Measurements from ENCODE around the gene NFATC2. TPM values are rescaled to one million over a fixed set of nuclear protein-coding genes. Genes with fewer than 3 reads are reported as not detected.
"Not testable (repeated sequence)": the region's sequence is repeated elsewhere in the genome, so short reads cannot be mapped to it uniquely, and the experiment has no call there.

Gene NFATC2
- total RNA-seq, 1 donor from 2014 or later = 4.2 TPM

- no peaks in the 10 kb centered on the region for H3K36me3 ChIP-seq
- H3K27me3 ChIP-seq (ENCODE audit: low read depth) = no peaks in the 10 kb centered on the region
- H3K4me1 ChIP-seq = peaks cover 6% of the 10 kb centered on the region
- no peaks in the 10 kb centered on the region for H3K9me3 ChIP-seq (replicated peaks)
- H3K27ac ChIP-seq (replicated peaks) = no peak overlapping the region
- intact Hi-C loops (cut with micrococcal nuclease) = no loop called here
- H3K4me3 ChIP-seq = no peak overlapping the region
- no peak for TF ChIP-seq CTCF (IDR thresholded peaks at IDR 0.05; ENCODE audit: borderline replicate concordance)
- no peak for DNase-seq
Observed at GRCh38 chr20:51467956-51468626, 74.4 kb downstream of the NFATC2 start.

DNA sequence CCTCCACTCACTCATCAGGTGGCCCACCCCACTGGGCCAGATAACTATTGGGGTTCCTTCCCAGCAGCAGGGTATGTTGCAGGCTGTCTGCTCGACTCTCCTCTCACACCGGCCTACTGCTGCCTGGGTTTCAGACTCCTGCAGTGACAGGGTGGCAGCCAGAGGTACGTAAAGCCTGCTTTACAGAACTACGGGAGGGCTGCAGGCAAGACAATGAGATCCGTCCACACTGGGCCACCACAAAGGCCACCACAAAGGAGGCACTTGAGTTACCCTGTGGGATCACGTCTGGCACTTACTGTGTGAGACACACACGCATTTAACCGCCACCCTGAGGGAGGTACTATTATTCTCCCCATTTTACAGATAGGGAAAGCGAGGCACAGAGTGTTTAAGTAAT, 78.5 kb downstream of the NFATC2 start:
- DNase-seq = no peak
- Histone ChIP-seq H3K4me3 (no peak overlapping the region), H3K36me3 (no peaks in the 10 kb centered on the region), H3K9me3 (replicated peaks) (no peaks in the 10 kb centered on the region), H3K27me3 (ENCODE audit: low read depth) (no peaks in the 10 kb centered on the region), H3K27ac (replicated peaks) (no peak overlapping the region), H3K4me1 (peaks cover 14% of the 10 kb centered on the region)
- no peak for TF ChIP-seq CTCF (IDR thresholded peaks at IDR 0.05; ENCODE audit: borderline replicate concordance)
- intact Hi-C loops (cut with micrococcal nuclease) = no loop called here

DNA sequence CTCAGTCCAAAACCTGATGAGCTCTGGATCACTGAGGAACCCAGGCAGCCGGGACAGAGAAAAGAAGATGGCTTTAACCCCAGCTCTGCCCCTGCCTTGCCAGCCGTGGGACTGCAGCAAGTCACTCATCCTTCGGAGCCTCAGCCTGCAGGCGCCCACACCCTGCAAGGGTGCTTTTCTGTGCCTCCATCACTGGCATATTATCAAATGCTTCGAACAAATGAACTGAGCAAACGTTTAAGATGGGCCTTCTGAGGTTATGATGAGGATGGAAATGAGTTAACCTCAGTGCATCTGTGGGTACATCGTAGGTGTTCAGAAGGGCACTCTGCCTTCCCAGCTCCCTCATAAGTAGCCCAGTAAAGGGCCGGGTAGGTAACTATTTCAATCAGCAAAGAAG, 79.0 kb downstream of the NFATC2 start:
- H3K4me3 ChIP-seq = no peak overlapping the region
- DNase-seq = no peak
- intact Hi-C loops (cut with micrococcal nuclease) = no loop called here
- peaks cover 14% of the 10 kb centered on the region for H3K4me1 ChIP-seq
- no peaks in the 10 kb centered on the region for H3K36me3 ChIP-seq
- no peak for TF ChIP-seq CTCF (IDR thresholded peaks at IDR 0.05; ENCODE audit: borderline replicate concordance)
- no peaks in the 10 kb centered on the region for H3K9me3 ChIP-seq (replicated peaks)
- H3K27ac ChIP-seq (replicated peaks) = no peak overlapping the region
- H3K27me3 ChIP-seq (ENCODE audit: low read depth) = no peaks in the 10 kb centered on the region

GRCh38 chr20:51462566-51463276, 79.8 kb downstream of the NFATC2 start:
- intact Hi-C loops (cut with micrococcal nuclease) = no loop called here
- TF ChIP-seq CTCF (IDR thresholded peaks at IDR 0.05; ENCODE audit: borderline replicate concordance) = no peak
- Histone ChIP-seq H3K27ac (replicated peaks) (peak overlapping the region; percentile 38), H3K27me3 (ENCODE audit: low read depth) (no peaks in the 10 kb centered on the region), H3K4me3 (no peak overlapping the region), H3K9me3 (replicated peaks) (no peaks in the 10 kb centered on the region), H3K4me1 (peaks cover 14% of the 10 kb centered on the region), H3K36me3 (no peaks in the 10 kb centered on the region)
- peak; percentile 86 for DNase-seq

GRCh38 chr20:51461846-51462245, 80.7 kb downstream of the NFATC2 start:
- H3K36me3 ChIP-seq; H3K27ac ChIP-seq (replicated peaks); intact Hi-C loops (cut with micrococcal nuclease); H3K4me3 ChIP-seq; H3K9me3 ChIP-seq (replicated peaks); DNase-seq; H3K27me3 ChIP-seq (ENCODE audit: low read depth): not testable (repeated sequence)
- H3K4me1 ChIP-seq = peaks cover 23% of the 10 kb centered on the region

- no peak for TF ChIP-seq CTCF (IDR thresholded peaks at IDR 0.05; ENCODE audit: borderline replicate concordance)
- Histone ChIP-seq H3K4me3 (no peak overlapping the region), H3K9me3 (replicated peaks) (no peaks in the 10 kb centered on the region), H3K36me3 (no peaks in the 10 kb centered on the region), H3K27ac (replicated peaks) (no peak overlapping the region), H3K27me3 (ENCODE audit: low read depth) (no peaks in the 10 kb centered on the region), H3K4me1 (peaks cover 29% of the 10 kb centered on the region)
- intact Hi-C loops (cut with micrococcal nuclease) = no loop called here
- no peak for DNase-seq
Observed at GRCh38 chr20:51461306-51461705, 81.2 kb downstream of the NFATC2 start.
